ENCODE data around the gene ERVK3-1.
"Not testable (repeated sequence)": the region's sequence is repeated elsewhere in the genome, so short reads cannot be mapped to it uniquely, and the experiment has no call there.

The ERVK3-1 gene

GRCh38 chr19:58305065-58305931 is at the start of gene ERVK3-1:
Gene ERVK3-1 (plus strand): TSS chr19:58305377. CDS start chr19:58312169, 6,792 bp downstream.
- DNase-seq (ENCODE audit: low read depth in 3 of 3), result peak; percentile 88 to 94 (median 91)

DNA sequence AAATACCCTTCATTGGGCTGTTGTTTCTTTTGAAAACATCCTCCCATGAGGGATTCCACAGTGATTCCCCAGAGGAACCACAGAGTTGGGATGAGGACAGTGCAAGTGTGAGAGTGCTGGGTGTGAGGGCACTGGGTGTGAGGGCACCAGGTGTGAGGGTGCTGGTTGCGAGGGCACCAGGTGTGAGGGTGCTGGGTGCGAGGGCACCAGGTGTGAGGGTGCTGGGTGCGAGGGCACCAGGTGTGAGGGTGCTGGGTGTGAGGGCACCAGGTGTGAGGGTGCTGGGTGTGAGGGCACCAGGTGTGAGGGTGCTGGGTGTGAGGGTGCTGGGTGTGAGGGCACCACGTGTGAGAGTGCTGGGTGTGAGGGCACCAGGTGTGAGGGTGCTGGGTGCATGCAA is 46.9 kb upstream of the ERVK3-1 start:
- DNase-seq (ENCODE audit: low read depth in 3 of 3), result not testable (repeated sequence)

GRCh38 chr19:58261600-58261967 is 43.6 kb upstream of the ERVK3-1 start:
- DNase-seq (ENCODE audit: low read depth in 3 of 3), result no peak

DNA sequence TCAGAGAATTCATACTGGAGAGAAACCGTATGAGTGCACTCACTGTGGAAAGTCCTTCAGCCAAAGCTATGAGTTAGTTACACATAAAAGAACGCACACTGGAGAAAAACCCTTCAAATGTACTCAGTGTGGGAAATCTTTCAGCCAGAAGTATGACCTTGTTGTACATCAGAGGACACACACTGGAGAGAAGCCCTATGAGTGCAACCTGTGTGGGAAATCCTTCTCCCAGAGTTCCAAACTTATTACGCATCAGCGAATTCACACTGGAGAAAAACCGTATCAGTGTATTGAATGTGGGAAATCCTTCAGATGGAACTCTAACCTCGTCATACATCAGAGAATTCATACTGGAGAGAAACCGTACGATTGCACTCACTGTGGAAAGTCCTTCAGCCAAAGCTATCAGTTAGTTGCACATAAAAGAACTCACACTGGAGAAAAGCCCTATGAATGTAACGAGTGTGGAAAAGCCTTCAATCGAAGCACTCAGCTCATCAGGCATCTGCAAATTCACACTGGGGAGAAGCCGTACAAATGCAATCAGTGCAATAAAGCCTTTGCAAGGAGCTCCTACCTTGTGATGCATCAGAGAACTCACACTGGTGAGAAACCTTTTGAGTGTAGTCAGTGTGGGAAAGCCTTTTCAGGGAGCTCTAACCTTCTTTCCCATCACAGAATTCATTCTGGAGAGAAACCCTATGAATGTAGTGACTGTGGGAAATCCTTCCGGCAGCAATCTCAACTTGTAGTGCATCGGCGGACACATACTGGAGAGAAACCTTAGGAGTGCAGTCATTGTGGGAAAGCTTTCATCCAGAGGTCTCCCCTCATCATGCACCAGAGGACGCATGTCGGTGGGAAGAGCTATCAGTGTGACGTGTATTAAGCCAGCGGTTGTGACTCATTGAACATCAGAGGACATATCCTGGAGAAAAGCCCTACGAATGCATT is 42.9 kb upstream of the ERVK3-1 start:
- no peak for DNase-seq (ENCODE audit: low read depth in 3 of 3)

DNA sequence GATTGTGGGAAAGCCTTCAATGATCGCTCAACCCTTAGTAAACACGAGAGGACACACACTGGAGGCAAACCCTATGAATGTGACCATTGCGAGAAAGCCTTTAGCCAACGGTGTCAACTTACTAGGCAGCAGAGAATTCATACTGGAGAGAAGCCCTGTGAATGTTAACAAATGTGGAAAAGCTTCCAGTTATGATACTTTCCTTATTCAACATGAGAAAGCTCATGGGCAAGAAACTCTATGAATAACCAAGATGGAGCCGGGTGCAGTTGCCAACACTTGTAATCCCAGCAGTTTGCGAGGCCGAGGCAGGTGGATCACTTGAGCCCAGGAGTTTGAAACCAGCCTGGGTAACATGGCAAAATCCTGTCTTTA is 42.3 kb upstream of the ERVK3-1 start:
- DNase-seq (ENCODE audit: low read depth in 3 of 3), result no peak

DNA sequence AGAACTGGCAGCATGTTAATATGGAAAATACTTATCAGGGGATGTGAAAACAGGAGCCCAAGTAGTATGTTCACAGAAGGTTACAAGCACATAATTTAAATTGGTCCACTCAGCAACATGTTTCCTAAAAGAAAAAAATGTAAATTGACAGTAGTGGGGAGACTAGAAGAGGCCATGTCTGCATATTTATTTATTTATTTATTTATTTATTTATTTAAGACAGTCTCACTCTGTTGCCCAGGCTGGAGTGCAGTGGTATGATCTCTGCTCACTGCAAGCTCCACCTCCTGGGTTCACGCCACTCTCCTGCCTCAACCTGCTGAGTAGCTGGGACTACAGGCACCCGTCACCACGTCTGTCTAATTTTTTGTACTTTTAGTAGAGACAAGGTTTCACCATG is 40.1 kb upstream of the ERVK3-1 start:
- no peak for DNase-seq (ENCODE audit: low read depth in 3 of 3)

- DNase-seq (ENCODE audit: low read depth in 3 of 3), result no peak
Measured at GRCh38 chr19:58268344-58268743, 36.8 kb upstream of the ERVK3-1 start.

DNA sequence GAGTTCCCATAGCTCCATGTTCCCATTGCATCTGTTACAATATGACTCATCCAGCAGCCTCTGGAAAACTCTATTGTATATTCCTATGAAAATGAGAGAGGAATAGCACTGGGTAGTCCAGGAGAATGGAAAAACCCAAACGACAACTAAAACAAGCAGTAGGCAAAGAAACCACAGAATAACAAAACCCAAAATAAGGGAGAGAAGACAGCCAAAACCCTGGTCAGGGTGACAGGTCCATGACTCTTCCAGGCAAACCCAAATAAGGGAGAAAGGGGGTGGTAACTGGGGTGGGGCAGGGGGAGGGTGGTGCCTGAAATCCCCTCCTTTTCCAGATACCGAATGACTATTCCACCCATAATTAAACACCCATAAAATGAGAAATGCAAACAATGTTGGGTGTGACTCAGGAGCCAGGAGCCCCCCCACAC is 30.4 kb upstream of the ERVK3-1 start:
- DNase-seq (ENCODE audit: low read depth in 3 of 3), result no peak

GRCh38 chr19:58275564-58275963 is 29.6 kb upstream of the ERVK3-1 start:
- DNase-seq (ENCODE audit: low read depth in 3 of 3), result no peak

- DNase-seq (ENCODE audit: low read depth in 3 of 3), result no peak
Measured at GRCh38 chr19:58277197-58277596, 28.0 kb upstream of the ERVK3-1 start.

- no peak for DNase-seq (ENCODE audit: low read depth in 3 of 3)
Measured at GRCh38 chr19:58277748-58278540, 27.2 kb upstream of the ERVK3-1 start.

DNA sequence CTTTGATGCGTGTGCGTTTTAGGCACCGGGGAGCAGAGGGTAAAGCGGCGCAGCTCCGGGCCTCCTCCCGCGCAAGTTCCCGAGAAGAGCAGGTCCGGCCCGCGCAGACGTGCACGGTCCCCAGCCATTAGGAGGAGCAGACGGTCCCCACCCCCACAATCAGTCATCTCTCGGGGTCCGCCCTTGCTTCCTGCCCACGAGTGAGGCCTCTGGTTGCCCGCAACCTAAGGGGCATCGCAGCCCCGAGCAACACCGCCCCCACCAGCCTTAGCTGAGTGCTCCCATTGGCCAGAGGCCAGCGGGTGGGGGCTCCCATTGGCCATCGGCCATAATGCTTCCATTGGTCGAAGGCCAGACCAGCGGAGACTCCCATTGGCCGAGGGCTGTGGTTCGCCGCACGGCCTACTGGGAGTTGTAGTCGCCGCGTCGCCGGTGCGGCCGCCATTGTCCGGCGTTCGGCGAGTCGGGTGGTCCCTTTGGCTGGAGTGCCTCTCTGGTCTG is 26.6 kb upstream of the ERVK3-1 start, which contains the start of gene ZNF8:
Gene ZNF8, plus strand, starts transcription at position 415 of the 501 bp plus-strand sequence. CDS start 127 bp downstream, outside the sequence.
- peak; percentile 94 to 98 (median 96) for DNase-seq (ENCODE audit: low read depth in 3 of 3)

GRCh38 chr19:58279042-58279924 is 25.9 kb upstream of the ERVK3-1 start:
- peak; percentile 12 to 42 (median 14) for DNase-seq (ENCODE audit: low read depth in 3 of 3)

GRCh38 chr19:58279925-58280316 is 25.3 kb upstream of the ERVK3-1 start:
- DNase-seq (ENCODE audit: low read depth in 3 of 3), result no peak

GRCh38 chr19:58284199-58284598 is 21.0 kb upstream of the ERVK3-1 start:
- DNase-seq (ENCODE audit: low read depth in 3 of 3), result no peak

DNA sequence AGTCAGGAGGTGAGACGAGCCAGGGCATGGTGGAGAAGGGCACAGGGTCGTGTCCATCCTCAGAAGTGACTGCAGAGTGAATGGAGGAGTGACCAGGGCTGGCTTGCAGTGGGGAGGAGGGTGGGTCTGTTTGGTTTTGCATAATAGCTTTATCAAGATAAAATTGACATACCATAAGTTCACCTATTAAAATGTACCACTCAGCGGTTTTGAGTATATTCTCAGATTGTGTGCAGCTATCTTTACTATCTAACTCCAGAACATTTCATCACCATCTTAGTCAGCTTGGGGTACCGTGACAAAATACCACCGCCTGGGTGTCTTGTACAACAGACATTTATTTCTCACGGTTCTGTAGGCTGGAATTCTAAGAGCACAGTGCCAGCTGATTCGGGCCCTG is 13.2 kb upstream of the ERVK3-1 start:
- DNase-seq (ENCODE audit: low read depth in 3 of 3), result no peak

GRCh38 chr19:58294743-58295374 is 10.3 kb upstream of the ERVK3-1 start:
- no peak for DNase-seq (ENCODE audit: low read depth in 3 of 3)

- no peak for DNase-seq (ENCODE audit: low read depth in 3 of 3)
Measured at GRCh38 chr19:58296104-58296503, 9.1 kb upstream of the ERVK3-1 start.

DNA sequence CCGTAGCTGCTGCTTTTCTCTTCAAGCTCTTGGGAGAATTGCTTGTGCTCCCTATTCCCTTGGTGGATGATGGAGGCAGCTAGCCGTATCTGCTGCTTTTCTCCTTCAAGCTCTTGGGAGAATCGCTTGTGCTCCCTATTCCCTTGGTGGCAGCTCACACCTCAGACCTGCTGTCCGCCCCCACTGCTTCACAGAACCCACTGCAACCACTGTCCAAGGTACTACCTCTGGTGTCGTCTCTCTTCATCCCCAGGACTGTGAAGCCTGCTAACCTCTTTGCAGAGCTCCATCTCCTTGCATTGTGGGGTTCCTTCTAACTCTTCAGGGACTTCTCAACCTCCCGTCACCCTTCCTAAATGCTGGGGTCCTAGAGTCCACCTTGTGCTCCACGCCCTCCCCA is 4.6 kb upstream of the ERVK3-1 start:
- DNase-seq (ENCODE audit: low read depth in 3 of 3), result no peak

DNA sequence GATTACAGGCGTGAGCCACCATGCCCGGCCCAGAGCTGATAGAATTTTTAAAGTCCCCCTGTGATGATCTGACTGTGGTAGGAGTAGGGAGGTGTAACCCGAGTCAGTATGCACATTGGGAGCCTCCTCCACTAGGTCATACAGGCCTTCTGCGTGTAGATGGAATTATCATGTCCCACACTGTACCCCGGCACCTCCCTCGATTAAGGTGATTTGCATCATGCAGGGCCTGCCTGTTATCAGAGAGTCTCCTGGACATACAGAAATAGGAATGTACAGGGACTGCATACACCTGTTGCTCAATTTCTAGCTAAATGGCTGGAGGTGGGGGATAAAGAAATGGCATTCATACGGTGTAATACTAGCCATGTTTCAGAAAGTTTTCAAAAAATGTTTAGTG is 922 bp upstream of the ERVK3-1 start:
- DNase-seq (ENCODE audit: low read depth in 3 of 3), result no peak

Data from stimulated activated CD4-positive, alpha-beta T cell treated with anti-CD3 and anti-CD28 coated beads, TNF-alpha, amount 100 ng/mL, for 24 hours (primary cell).